DND-41 (cell line): ENCODE measurements around the gene TXNDC11.

Source experiments
- ATAC-seq: fragments of 200-7000 bp; cut with Tn5 transposase; 3 replicates; pipeline ENCODE4 v1.9.1; 2021; ENCODE audit warnings: low read depth; ENCODE audit not compliant: insufficient read depth
- DNase-seq: peaks from one replicate; pipeline ENCODE4 v3.0.0-alpha.2; 2020
- H2AFZ ChIP-seq: 2 replicates; pipeline ENCODE4 v1.6.0; 2012; ENCODE audit warnings: low read depth, low read length
- H3K27ac ChIP-seq: 2 replicates; pipeline ENCODE4 v1.5.1; 2012; ENCODE audit warnings: low read length, inconsistent platforms
- H3K27me3 ChIP-seq: fragments of 200-600 bp; sonication (generic); 2 replicates; pipeline ENCODE4 v1.6.0; 2012; ENCODE audit warnings: low read length, mild to moderate bottlenecking, inconsistent platforms; ENCODE audit not compliant: insufficient read depth, poor library complexity
- H3K36me3 ChIP-seq: 2 replicates; pipeline ENCODE4 v1.5.1; 2012; ENCODE audit warnings: low read length, inconsistent platforms; ENCODE audit not compliant: insufficient read depth
- H3K4me1 ChIP-seq: 2 replicates; pipeline ENCODE4 v1.5.1; 2012; ENCODE audit warnings: mild to moderate bottlenecking, low read length; ENCODE audit not compliant: insufficient read depth
- H3K4me2 ChIP-seq: 2 replicates; pipeline ENCODE4 v1.6.0; 2012; ENCODE audit warnings: mild to moderate bottlenecking, moderate library complexity, low read length, inconsistent platforms; ENCODE audit not compliant: insufficient read depth
- H3K4me3 ChIP-seq, 2 experiments: fragments of 200-600 bp in 1 of 2; shearing (Covaris generic) in 1 of 2; 2 replicates each; pipeline ENCODE4 v1.5.1; 2012 to 2016; ENCODE audit warnings: inconsistent platforms in 2 of 2, low read length in 2 of 2, mild to moderate bottlenecking in 2 of 2, low read depth in 1 of 2, moderate library complexity in 1 of 2
- H3K79me2 ChIP-seq: 2 replicates; pipeline ENCODE4 v1.6.0; 2012; ENCODE audit warnings: low read length, inconsistent platforms; ENCODE audit not compliant: insufficient read depth
- H3K9ac ChIP-seq: 2 replicates; pipeline ENCODE4 v1.6.0; 2012; ENCODE audit warnings: low read depth, mild to moderate bottlenecking, inconsistent platforms, low read length, moderate library complexity
- H3K9me3 ChIP-seq: 2 replicates; pipeline ENCODE4 v1.5.1; 2012; ENCODE audit warnings: low read length, moderate library complexity, mild to moderate bottlenecking, inconsistent platforms; ENCODE audit not compliant: insufficient read depth, severe bottlenecking
- H4K20me1 ChIP-seq: 2 replicates; pipeline ENCODE4 v1.6.0; 2012; ENCODE audit warnings: low read length; ENCODE audit not compliant: insufficient read depth
- CTCF ChIP-seq: IDR thresholded peaks from 2 replicates; pipeline ENCODE4 v1.5.1; 2012; ENCODE audit warnings: borderline replicate concordance, low read length, moderate library complexity, mild to moderate bottlenecking; ENCODE audit not compliant: poor library complexity, severe bottlenecking; ENCODE audit errors: extremely low read depth
- EZH2 ChIP-seq: IDR thresholded peaks from 3 replicates; pipeline ENCODE4 v1.6.1; 2012; ENCODE audit warnings: borderline replicate concordance, low read depth, mild to moderate bottlenecking, moderate library complexity, low read length, inconsistent platforms; ENCODE audit not compliant: severe bottlenecking

TXNDC11 gene

GRCh38 chr16:11784038-11784369 is 41.3 kb upstream of the TXNDC11 start:
- Histone ChIP-seq H3K4me3 (no peak overlapping the region), H3K4me2 (peak overlapping the region; percentile 39), H4K20me1 (peaks cover 61% of the 10 kb centered on the region), H3K27me3 (no peaks in the 10 kb centered on the region), H3K36me3 (peaks cover 39% of the 10 kb centered on the region), H3K79me2 (peaks cover 95% of the 10 kb centered on the region), H3K9ac (no peak overlapping the region), H3K4me1 (peaks cover 40% of the 10 kb centered on the region), H3K9me3 (no peaks in the 10 kb centered on the region), H3K27ac (peak overlapping the region; percentile 67), H2AFZ (no peak overlapping the region)
- no peak for TF ChIP-seq EZH2
- TF ChIP-seq CTCF: no peak
- ATAC-seq: no peak
- no peak for DNase-seq

GRCh38 chr16:11783319-11784037 is 40.8 kb upstream of the TXNDC11 start:
- Histone ChIP-seq H2AFZ (no peak overlapping the region), H3K9me3 (no peaks in the 10 kb centered on the region), H3K4me1 (peaks cover 40% of the 10 kb centered on the region), H3K9ac (no peak overlapping the region), H3K4me3 (no peak overlapping the region), H3K27ac (peak overlapping the region; percentile 67), H3K79me2 (peaks cover 90% of the 10 kb centered on the region), H3K27me3 (no peaks in the 10 kb centered on the region), H3K36me3 (peaks cover 38% of the 10 kb centered on the region), H3K4me2 (peak overlapping the region; percentile 39), H4K20me1 (peaks cover 57% of the 10 kb centered on the region)
- DNase-seq (peak; percentile 25), ATAC-seq (peak; percentile 78)
- TF ChIP-seq EZH2 (no peak), CTCF (no peak)

GRCh38 chr16:11781773-11782172 is 39.1 kb upstream of the TXNDC11 start:
- Histone ChIP-seq H3K4me2 (no peak overlapping the region), H3K9ac (no peak overlapping the region), H3K27me3 (no peaks in the 10 kb centered on the region), H3K9me3 (no peaks in the 10 kb centered on the region), H3K36me3 (peaks cover 50% of the 10 kb centered on the region), H3K27ac (no peak overlapping the region), H2AFZ (no peak overlapping the region), H3K4me1 (peaks cover 36% of the 10 kb centered on the region), H3K4me3 (no peak overlapping the region), H3K79me2 (peaks cover 77% of the 10 kb centered on the region), H4K20me1 (peaks cover 45% of the 10 kb centered on the region)
- TF ChIP-seq EZH2 (no peak), CTCF (no peak)
- no peak for ATAC-seq
- DNase-seq: no peak
